GM19455 (cell line): ENCODE measurements around the gene KCNJ18.
"Not testable (repeated sequence)": the region's sequence is repeated elsewhere in the genome, so short reads cannot be mapped to it uniquely, and the experiment has no call there.

Experiments
- ATAC-seq: cut with Tn5 transposase; IDR thresholded peaks from one replicate; pipeline ENCODE4 v1.9.1; 2021; ENCODE audit not compliant: unreplicated experiment

KCNJ18 gene

GRCh38 chr17:21683897-21684296 lies 8.4 kb upstream of the KCNJ18 start:
- not testable (repeated sequence) for ATAC-seq

- not testable (repeated sequence) for ATAC-seq
Measured at GRCh38 chr17:21684384-21684783, 7.9 kb upstream of the KCNJ18 start.

- ATAC-seq, result not testable (repeated sequence)
Measured at GRCh38 chr17:21685061-21685795, 7.1 kb upstream of the KCNJ18 start.

- ATAC-seq, result no peak
Measured at GRCh38 chr17:21686165-21687015, 5.9 kb upstream of the KCNJ18 start.

- ATAC-seq, result no peak
Measured at GRCh38 chr17:21687136-21687953, 5.0 kb upstream of the KCNJ18 start.

- ATAC-seq, result no peak
Measured at GRCh38 chr17:21688293-21688949, 3.9 kb upstream of the KCNJ18 start.

- no peak for ATAC-seq
Measured at GRCh38 chr17:21689604-21690003, 2.7 kb upstream of the KCNJ18 start.

- ATAC-seq, result not testable (repeated sequence)
Measured at GRCh38 chr17:21690811-21691210, 1.5 kb upstream of the KCNJ18 start.

GRCh38 chr17:21691481-21691880 lies 842 bp upstream of the KCNJ18 start:
- not testable (repeated sequence) for ATAC-seq

- ATAC-seq, result not testable (repeated sequence)
Measured at GRCh38 chr17:21692704-21693065, 362 bp downstream of the KCNJ18 start.

- not testable (repeated sequence) for ATAC-seq
Measured at GRCh38 chr17:21693391-21693796, 1.1 kb downstream of the KCNJ18 start.

GRCh38 chr17:21693937-21694336 lies 1.6 kb downstream of the KCNJ18 start:
- ATAC-seq, result not testable (repeated sequence)

- ATAC-seq, result not testable (repeated sequence)
Measured at GRCh38 chr17:21696227-21696626, 3.9 kb downstream of the KCNJ18 start.

- ATAC-seq, result not testable (repeated sequence)
Measured at GRCh38 chr17:21696842-21697507, 4.7 kb downstream of the KCNJ18 start.

- ATAC-seq, result not testable (repeated sequence)
Measured at GRCh38 chr17:21697508-21697860, 5.2 kb downstream of the KCNJ18 start.

- not testable (repeated sequence) for ATAC-seq
Measured at GRCh38 chr17:21698437-21699075, 6.2 kb downstream of the KCNJ18 start.

GRCh38 chr17:21699124-21699523 lies 6.8 kb downstream of the KCNJ18 start:
- ATAC-seq, result not testable (repeated sequence)

GRCh38 chr17:21699573-21700236 lies 7.4 kb downstream of the KCNJ18 start:
- ATAC-seq, result not testable (repeated sequence)

GRCh38 chr17:21701090-21701489 lies 8.8 kb downstream of the KCNJ18 start:
- not testable (repeated sequence) for ATAC-seq
